Neutrophil (primary cell): Measurements from ENCODE around the gene PEAK1.

ENCODE experiments used
- H3K27ac ChIP-seq: fragments of 200-600 bp; sonication (generic); 2 replicates; pipeline ENCODE4 v1.5.1; 2016; ENCODE audit warnings: mild to moderate bottlenecking, moderate library complexity
- H3K27me3 ChIP-seq: fragments of 200-600 bp; sonication (generic); 2 replicates; pipeline ENCODE4 v1.6.0; 2016; ENCODE audit warnings: mild to moderate bottlenecking
- H3K36me3 ChIP-seq: fragments of 200-600 bp; sonication (generic); 2 replicates; pipeline ENCODE4 v1.5.1; 2017
- H3K4me1 ChIP-seq, 2 experiments: fragments of 200-600 bp in 1 of 2; sonication (generic) in 1 of 2; 1 replicate in 1 of 2; 2 replicates in 1 of 2; pipeline versions ENCODE4 v1.5.1 to v1.6.1; 2013 to 2016; ENCODE audit warnings: low read depth in 1 of 2, low read length in 1 of 2, mild to moderate bottlenecking in 1 of 2, moderate library complexity in 1 of 2; ENCODE audit not compliant: control insufficient read depth in 1 of 2, insufficient read depth in 1 of 2
- H3K4me3 ChIP-seq, 2 experiments: fragments of 200-600 bp in 1 of 2; sonication (generic) in 1 of 2; 1 replicate in 1 of 2; 2 replicates in 1 of 2; pipeline ENCODE4 v1.5.1; 2013 to 2016; ENCODE audit warnings: low read depth in 1 of 2, low read length in 1 of 2, mild to moderate bottlenecking in 1 of 2, moderate library complexity in 1 of 2
- H3K9me3 ChIP-seq: fragments of 200-600 bp; sonication (generic); 2 replicates; pipeline ENCODE4 v1.5.1; 2016
- CTCF ChIP-seq: fragments of 200-600 bp; sonication (generic); IDR thresholded peaks from 2 replicates; pipeline ENCODE4 v1.5.1; 2016; ENCODE audit warnings: antibody characterized with exemption

Gene PEAK1

GRCh38 chr15:77173487-77173886, 246.4 kb downstream of the PEAK1 start:
- Histone ChIP-seq H3K4me3 (no peak overlapping the region), H3K36me3 (peaks cover 2% of the 10 kb centered on the region), H3K9me3 (no peaks in the 10 kb centered on the region), H3K4me1 (no peaks in the 10 kb centered on the region), H3K27ac (no peak overlapping the region), H3K27me3 (no peaks in the 10 kb centered on the region)
- TF ChIP-seq CTCF: no peak

GRCh38 chr15:77171221-77171967, 248.5 kb downstream of the PEAK1 start:
- H3K4me3 ChIP-seq: no peak overlapping the region
- no peaks in the 10 kb centered on the region for H3K4me1 ChIP-seq
- H3K27me3 ChIP-seq: no peaks in the 10 kb centered on the region
- no peaks in the 10 kb centered on the region for H3K9me3 ChIP-seq
- no peak overlapping the region for H3K27ac ChIP-seq
- TF ChIP-seq CTCF: no peak
- H3K36me3 ChIP-seq: no peaks in the 10 kb centered on the region

GRCh38 chr15:77168616-77169015, 251.3 kb downstream of the PEAK1 start:
- H3K27ac ChIP-seq: no peak overlapping the region

GRCh38 chr15:77168141-77168540, 251.8 kb downstream of the PEAK1 start:
- no peaks in the 10 kb centered on the region for H3K27me3 ChIP-seq
- TF ChIP-seq CTCF: no peak
- H3K36me3 ChIP-seq: no peaks in the 10 kb centered on the region
- peaks cover 0 to 3% of the 10 kb centered on the region in 2 experiments for H3K4me1 ChIP-seq
- no peak overlapping the region for H3K27ac ChIP-seq
- H3K9me3 ChIP-seq: no peaks in the 10 kb centered on the region
- H3K4me3 ChIP-seq: no peak overlapping the region

More at GRCh38 chr15:77168616-77169015, 251.3 kb downstream of the PEAK1 start:
- Histone ChIP-seq H3K9me3 (no peaks in the 10 kb centered on the region), H3K4me1 (no peaks in the 10 kb centered on the region), H3K27me3 (no peaks in the 10 kb centered on the region), H3K4me3 (no peak overlapping the region), H3K36me3 (no peaks in the 10 kb centered on the region)
- TF ChIP-seq CTCF: no peak

- Histone ChIP-seq H3K27me3 (no peaks in the 10 kb centered on the region), H3K36me3 (no peaks in the 10 kb centered on the region), H3K27ac (no peak overlapping the region), H3K4me3 (no peak overlapping the region), H3K9me3 (no peaks in the 10 kb centered on the region), H3K4me1 (peaks cover 6 to 10% of the 10 kb centered on the region in 2 experiments)
- TF ChIP-seq CTCF: no peak
Observed at GRCh38 chr15:77167406-77167805, 252.5 kb downstream of the PEAK1 start.
